ENCODE data around the gene WDR4.

- TF ChIP-seq CTCF (IDR thresholded peaks at IDR 0.05): no peak
- no peak for TF ChIP-seq ZNF232 (CRISPR knock-in tag; IDR thresholded peaks at IDR 0.05)
- no peak for TF ChIP-seq ZNF121 (CRISPR knock-in tag; IDR thresholded peaks at IDR 0.05)
- TF ChIP-seq JUN (CRISPR knock-in tag; IDR thresholded peaks at IDR 0.05): no peak
- no peak for TF ChIP-seq CREB1 (CRISPR knock-in tag; IDR thresholded peaks at IDR 0.05)
- TF ChIP-seq ESRRA (CRISPR knock-in tag; IDR thresholded peaks at IDR 0.05; ENCODE audit: borderline replicate concordance): no peak
- TF ChIP-seq ATF6 (CRISPR knock-in tag; IDR thresholded peaks at IDR 0.05): no peak
- TF ChIP-seq MAX (CRISPR knock-in tag; IDR thresholded peaks at IDR 0.05): no peak
- TF ChIP-seq ZNF423 (CRISPR knock-in tag; IDR thresholded peaks at IDR 0.05): no peak
Measured at GRCh38 chr21:42860345-42860744, 19.0 kb downstream of the WDR4 start.
